GM21723 (cell line): ENCODE data around the gene TTC6.

Experiments used
- ATAC-seq: cut with Tn5 transposase; IDR thresholded peaks from one replicate; pipeline ENCODE4 v1.9.1; 2021; ENCODE audit warnings: mild to moderate bottlenecking, moderate library complexity; ENCODE audit not compliant: unreplicated experiment

TTC6 gene

GRCh38 chr14:37623971-37624370 lies 28.5 kb downstream of the TTC6 start:
- ATAC-seq, result no peak

DNA sequence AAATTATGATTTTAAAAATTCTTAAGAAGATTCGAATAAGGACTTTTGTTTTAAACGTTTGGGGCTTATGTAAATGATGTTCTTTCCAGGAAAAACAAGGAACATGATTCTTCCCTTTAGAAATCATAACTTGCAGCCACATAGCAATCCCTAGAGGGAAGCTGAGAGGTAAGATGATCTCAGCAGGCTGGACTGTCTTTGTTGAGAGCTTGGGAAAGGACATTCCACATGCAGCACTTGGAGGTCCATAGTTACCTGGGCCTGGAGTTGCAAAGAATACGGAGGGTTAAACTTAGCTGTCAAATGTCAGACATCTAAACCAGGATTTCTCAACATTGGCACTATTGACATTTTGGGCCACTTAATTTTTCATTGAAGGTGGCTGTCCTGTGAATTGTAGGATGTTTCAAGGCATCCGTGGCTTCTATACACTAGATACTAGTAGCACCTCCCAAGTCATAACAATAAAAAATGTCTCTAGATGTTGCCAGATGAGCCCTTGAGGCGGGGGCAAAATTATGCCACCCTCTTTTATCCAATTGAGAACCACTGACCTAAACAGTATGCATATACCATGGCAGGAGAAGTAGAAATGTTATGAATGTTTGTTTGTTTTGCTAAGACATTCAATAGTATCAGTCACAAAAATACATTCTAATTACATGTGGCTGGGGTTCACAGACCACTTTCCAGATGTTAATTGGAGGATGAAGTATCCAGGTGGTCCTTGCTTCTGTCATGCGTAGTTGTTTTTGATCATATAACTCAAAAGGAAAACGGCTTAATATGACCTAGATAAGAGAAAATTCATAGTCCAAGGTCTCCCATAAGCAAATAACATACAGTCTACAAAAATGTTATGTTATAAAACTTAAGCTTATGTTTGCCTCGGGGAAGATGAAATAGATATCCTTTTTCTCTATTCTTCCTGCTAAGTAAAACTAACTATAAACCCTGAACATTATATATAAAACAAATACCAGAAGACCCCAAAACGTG lies 30.5 kb downstream of the TTC6 start:
- no peak for ATAC-seq

- no peak for ATAC-seq
Measured at GRCh38 chr14:37637341-37637740, 41.9 kb downstream of the TTC6 start.

DNA sequence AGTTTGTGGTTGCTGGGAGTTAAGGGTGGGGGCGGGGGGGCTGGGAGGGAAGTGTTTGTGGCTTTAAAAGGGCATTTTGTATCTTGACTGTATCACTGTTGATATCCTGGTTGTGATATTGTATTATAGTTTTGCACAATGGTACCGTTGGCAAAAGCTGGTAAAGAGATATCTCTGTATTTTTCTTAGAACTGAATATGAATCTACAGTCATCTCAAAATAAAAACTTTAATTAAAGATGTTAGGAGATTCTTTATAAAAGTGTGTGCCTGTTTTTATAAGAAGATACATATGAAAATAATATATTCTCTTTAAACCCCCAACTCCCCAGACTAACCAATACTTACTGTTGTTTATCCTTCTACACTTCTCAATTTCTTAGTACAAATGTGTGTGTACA lies 43.2 kb downstream of the TTC6 start:
- ATAC-seq, result no peak

- no peak for ATAC-seq
Measured at GRCh38 chr14:37641117-37641516, 45.7 kb downstream of the TTC6 start.

GRCh38 chr14:37642125-37642524 lies 46.7 kb downstream of the TTC6 start:
- no peak for ATAC-seq

DNA sequence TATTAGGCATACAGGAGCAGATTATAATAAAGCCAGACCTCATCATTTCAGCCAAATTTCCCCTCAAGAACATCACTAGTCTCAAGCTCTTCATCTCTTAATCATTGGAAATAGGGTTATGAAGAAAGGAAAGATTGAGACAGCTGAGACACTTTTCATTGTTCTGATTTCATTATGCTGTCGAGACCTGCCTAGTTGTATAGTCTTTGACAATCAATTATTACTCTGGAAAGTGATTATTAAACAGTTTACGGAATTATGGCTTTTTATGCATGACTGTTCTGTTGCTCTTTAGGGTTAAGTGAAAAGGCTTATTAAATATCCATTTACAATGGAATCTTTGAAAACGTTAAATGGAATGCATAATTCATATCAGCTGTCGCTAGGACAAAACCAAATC lies 48.3 kb downstream of the TTC6 start:
- no peak for ATAC-seq
